HG03378 (cell line): ENCODE measurements around the gene OCA2.

Source experiments
- ATAC-seq: cut with Tn5 transposase; IDR thresholded peaks from one replicate; pipeline ENCODE4 v1.9.1; 2021; ENCODE audit warnings: mild to moderate bottlenecking, moderate library complexity; ENCODE audit not compliant: unreplicated experiment

Gene OCA2

DNA sequence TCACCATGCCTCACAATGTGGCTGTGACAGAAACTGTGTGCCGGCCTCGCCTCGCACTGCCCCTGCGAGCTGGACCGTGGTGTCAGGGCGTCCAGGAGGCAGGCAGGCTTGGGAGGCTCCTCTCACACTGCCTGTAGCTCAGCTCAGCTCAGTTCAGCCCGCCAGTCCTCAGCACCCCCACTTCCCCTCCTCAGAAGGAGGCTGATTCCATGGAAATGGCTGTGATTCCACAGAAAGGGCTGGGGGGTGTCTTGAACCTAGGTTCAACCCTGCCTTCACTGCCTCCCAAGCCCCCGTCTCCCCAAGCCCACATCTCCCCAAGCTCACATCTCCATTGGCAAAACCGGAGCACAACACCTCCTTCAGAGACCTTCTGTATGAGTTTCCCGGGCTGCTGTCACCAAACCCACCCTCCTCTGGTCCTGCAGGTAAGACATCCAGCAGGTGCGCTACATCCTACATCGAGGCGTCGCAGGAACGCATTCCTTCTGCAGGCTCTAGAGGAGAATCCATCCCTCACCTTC is 94.0 kb downstream of the OCA2 start:
- no peak for ATAC-seq

DNA sequence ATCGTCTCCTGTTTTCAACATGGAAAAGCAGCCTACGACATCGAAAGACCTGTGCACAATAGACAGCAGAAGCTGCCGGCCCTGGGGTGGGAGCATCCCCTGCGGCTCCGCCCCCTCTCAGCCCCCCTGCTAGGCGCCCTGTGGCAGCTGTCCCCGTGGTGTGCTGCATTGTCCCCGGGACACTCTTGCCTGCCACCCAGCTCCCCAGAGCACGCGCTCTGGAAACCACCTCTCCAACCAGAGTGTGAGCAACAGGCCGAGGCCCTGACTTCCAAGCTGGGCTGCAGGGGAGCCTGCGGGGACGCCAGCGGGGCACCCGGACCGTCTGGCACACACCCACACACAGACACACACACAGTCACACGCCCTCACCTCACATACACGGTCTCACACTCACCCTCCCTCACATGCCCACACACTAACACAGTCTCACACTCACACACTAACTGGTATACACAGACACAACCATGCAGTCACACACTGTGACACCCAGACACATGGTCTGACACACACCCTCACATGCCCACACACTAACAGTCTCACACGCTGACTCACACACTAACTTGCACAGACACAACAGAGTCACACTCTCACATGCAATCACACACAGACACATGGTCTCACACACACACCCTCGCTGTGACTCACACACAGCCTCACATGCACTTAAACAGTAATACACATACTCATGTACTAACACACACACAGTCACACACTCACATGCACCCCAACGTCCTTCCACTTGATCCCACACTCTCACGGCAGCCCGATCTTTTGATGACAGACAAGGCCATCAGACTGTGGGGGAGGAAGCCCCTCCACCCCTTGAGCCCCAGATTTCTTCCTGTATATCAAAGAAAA is 94.7 kb downstream of the OCA2 start:
- no peak for ATAC-seq

DNA sequence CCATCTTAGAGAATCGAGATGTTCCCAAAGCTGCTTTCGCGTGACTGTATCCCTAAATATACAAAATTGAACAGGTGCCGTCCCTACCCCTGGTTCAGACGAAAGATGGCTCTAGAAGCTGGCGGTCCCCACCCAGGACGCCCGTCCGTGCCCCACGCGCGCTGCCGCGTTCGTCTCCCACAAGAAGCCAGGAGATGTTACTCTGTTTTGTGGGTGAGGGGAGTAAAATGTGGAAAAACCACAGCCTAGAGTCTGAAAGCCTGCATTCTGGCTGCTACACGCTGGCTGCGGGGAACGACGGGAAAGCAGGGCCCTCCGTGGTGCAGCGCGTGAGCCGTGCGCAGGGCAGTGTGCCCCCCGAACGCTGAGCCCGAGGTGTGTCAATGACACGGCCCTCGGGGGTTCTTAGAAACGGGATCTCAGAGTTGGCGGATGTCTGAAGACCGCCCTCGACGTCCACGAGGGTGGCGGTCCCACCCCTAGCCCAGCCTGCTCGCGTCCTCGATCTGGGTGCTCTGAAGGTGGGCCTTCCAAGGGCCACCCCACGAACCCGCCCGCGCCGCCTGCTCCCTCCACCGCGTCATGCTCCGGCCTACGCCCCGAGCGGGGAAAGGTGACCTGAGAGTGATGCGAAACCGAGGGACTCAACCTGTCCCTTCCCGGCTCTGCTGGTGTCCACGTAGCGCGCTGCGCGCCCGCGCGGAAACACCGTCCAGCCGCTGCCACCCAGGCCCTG is 95.6 kb downstream of the OCA2 start:
- no peak for ATAC-seq

DNA sequence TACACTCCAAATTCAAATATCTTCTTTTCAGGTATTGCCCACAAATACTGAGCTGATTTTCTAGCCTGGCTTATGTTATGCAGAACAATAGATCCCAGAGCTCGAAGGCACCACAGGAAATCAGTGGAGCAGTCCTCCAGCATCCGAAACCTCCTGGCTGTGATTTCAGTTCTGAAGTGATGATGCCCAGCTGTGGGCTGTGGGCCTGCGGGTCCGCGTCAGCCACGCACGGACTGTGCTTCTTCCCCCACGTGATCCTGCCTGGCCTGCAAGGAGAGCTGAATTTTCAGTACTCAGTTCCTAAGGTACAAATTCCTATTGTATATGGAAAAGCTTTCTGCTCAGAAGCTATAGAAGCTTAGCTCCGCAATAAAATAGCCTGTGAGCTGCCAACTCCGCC is 96.2 kb downstream of the OCA2 start:
- no peak for ATAC-seq

DNA sequence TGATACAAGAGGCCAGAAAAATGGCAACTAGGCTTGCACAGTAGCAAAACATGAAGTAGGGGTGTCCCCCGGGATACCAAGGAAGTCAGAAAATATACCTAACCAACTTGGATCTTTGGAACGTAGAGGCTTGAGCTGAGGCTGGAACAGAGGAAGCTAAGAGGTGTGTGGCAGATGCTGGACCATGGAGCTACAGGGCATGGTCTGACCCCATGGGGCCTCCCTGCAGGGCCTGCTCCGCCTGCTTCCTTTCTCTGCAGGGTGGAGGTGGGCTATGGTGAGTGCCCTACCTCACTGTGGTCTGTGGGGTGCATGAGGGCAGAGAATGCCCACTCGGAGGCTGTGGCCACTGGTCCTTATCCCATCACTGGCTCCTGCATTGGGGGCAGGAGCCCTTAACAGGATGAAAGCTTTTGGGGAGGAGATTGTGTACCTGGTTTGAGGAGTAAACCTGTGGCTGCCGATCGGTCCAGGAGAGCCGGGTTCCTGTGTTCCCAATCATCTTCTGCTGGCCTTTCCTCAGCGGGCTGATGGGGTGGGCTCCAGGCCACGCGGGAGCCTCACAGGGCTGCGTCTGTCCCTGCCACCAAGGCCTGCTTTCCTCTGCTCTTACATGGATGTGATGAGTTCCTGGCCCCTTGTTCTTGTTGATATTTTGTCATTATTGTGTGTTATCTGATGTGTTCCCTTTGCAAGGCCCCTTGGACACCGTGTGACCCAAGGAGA is 96.8 kb downstream of the OCA2 start:
- ATAC-seq = no peak

DNA sequence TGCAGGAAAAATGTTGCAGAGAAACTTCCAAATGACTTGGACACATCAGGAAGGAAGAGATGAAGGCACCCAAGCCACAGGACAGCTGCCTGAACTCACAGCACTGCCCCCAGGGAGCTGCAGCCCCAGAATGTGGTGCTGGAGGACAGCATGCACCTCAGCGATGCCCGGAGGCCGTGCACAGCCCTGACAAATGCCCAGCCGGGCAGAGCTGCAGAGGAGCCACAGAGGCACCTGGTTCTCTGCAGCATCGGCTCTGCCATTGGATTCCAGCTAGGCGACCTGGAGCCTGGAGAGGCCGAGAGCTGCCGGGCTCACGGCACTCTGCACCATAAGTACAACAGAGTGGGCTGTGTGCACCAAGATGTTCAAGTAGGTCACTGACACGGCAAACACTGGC is 97.5 kb downstream of the OCA2 start:
- no peak for ATAC-seq

DNA sequence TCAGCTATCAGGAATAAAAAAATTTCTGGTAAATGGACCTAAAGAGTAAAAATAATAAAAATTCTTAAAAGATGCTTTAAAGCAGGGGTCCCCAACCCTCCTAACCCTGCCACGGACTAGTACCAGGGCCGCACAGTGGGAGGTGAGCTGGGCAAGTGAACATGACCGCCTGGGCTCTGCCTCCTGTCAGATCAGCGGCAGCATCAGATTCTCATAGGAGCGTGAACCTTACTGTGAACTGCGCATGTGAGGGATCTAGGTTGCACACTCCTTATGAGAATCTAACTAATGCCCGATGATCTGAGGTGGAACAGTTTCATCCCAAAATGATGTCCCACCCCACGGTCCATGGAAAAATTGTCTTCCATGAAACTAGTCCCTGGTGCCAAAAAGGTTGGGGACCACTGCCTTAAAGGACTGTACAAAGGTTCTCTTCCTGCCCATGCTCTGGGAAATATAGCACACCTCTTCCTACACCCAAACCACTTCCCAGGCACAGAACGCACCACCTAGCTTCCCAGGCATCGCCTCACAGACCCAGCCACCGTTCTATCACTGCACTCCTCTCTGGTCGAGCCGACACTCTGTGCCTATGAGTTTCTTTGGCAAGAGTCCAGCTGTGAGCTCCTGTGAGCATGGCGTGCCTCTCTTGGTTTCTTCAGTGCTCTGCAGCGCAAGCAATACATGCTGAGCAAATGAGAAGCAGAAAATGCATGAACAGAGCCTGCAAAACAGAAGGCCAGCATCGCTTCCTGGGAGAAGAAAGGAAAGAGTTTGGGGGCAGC is 104.9 kb downstream of the OCA2 start:
- ATAC-seq = no peak

DNA sequence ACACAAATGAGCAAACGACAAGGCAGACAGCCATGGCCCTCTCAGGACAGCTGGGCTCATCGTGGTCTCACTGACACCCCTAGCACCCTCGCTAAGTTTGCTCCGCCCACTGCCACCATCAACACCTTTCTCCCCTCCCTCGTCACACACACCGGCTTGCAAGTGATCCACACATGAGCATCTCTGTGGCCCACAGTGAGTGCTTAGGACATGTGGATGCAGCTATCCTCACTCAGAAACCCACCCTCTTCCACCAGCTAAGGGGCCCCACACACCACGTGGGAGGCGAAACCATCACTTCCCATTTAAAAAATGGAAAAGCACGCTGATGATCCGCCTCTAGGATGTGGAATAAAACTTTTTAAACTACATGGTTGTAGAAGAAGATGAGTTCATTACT is 105.6 kb downstream of the OCA2 start:
- no peak for ATAC-seq

DNA sequence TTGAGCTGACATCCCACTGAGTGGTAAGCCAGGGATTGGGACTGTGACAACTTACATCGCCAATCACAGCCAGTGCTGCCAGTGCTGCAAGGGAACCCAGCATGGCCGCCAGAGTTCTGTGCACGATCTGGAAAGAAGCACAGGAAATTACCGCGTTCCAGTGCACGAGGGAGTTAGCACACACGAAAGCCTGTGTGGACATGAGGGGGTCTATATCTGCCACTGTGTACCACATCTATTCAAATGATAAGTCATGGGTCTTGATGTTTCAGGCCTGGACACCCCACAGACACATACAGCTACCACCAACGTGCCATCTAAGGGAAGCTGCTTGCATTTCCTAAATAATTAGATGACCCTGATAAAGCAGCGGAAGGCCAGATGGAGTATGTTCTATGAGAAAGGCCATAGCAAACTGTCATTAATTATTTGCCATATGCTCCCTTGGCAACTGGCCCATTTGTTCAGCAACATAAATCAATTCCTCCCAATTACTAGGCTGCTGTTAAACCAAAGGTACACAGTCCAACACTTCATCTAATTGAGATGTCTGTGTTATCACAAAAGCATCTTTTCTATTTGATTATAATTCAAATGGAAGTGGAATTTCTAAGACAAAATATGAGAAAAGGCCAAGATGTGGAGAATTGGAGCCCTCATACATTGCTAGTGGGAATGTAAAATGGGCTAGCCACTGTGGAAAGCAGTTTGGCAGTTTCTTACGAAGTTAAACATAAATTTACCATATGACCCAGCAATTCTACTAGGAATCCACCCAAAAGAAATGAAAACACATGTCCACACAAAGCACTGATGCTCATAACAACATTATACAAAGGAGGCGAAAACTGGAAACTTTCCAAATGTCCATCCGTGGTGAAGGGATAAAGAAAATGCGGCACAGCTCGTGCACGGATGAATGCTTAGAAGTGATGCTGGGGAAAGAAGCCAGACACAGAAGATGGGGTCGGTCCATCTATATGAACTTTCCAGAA is 108.3 kb downstream of the OCA2 start:
- ATAC-seq = no peak

DNA sequence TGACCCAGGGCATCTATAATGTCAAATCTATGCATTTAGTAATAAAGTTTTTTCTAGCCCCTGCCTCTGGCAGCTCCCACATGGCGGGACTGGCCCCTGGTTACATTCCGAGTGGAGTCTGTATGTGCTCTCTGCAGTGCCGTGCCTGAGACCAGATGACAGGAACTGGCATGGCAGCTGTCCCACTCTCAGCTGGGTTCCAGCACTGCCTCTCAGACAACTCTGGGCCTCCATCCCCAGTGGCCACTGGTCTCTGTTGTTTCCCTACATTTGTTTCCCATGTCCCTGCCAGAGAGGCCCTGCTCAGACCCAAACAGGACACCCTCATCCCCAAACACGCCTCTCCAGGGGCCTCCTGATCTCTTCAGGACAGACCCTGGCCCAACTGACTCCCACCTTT is 109.3 kb downstream of the OCA2 start:
- ATAC-seq = no peak

DNA sequence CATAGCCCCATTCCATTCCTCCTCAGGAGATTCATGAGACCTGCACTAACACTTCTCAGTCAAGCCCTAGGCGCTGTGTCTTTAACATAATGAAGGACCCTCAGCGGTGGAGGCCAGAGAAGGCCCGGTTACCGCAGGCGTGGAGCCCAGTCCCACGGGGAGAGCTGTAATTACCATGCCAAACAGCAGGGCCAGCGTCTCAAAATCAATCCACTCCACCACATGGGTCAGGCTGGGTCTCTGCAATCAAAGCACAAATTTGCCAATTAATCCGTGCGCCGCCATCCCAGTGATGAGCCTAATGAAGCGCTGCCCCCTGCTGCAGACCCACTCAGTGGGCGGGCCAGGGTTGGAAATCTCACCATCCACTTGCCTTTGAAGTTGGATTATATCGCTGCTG is 109.7 kb downstream of the OCA2 start:
- ATAC-seq = no peak

DNA sequence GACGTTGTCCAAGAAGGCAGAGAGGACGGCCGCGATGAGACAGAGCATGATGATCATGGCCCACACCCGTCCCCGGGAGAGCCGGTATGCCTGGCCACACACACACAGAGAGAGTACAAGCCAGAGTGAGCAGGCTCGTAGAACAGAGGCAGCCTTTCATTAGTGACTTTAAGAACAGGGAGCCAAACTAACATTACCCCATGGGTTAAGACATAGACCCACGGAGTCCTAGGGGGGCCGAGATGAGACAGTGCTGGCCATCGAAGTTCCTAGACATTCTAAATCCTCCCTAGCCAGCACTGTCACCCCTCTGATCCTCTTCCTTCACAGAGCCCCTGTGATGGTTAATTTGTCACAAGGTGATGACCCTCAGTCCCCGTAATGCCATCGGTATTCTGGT is 114.0 kb downstream of the OCA2 start:
- no peak for ATAC-seq

DNA sequence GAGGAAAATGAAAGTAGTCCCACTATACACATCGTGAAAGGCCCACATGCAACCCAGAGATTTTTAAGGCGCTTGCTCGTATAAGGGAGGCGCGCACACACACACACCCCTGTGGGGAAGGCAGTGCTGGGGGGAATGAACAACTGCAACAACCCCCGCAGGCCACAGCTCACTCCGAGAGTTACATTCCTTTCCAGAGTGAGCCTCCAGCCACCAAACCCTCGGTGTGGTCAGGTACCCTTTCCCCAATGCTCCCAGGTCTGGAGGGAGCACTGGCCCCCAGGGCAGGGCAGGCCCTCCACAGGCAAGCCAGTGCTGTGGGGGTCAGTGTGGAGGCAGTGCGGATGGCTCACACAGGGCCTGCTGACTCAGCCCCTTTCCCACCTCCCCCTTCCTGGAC is 115.6 kb downstream of the OCA2 start:
- ATAC-seq = no peak

DNA sequence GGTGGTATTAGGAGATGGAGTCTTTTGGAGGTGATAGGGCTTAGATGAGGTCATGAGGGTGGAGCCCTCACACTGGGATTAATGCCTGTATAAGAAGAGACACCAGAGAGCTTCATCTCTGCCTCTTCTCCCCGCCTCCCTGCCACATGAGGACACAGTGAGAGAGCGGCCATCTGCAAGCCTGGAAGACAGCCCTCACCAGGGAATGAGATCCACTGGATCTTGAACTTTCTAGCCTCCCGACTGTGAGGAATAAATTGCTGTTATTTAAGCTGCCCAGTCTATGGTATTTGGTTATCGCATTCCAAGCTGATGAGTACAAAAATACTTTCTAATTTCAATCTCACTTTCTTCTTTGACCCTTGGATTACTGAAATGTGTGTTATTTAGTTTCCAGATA is 121.4 kb downstream of the OCA2 start:
- no peak for ATAC-seq

DNA sequence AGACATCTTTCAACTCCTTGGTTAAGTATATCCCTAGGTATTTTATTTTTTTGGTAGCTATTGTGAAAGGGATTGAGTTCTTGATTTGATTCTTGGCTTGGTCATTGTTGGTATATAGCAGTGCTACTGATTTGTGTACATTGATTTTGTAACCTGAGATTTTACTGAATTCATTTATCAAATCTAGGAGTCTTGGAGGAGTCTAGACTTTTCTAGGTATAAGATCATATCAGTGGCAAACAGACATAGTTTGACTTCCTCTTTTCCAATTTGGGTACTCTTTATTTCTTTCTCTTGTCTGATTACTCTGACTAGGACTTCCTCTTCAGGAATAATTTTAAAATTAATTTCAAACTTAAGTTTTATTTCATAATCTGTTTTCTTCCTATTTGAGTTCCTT is 125.2 kb downstream of the OCA2 start:
- ATAC-seq = no peak

DNA sequence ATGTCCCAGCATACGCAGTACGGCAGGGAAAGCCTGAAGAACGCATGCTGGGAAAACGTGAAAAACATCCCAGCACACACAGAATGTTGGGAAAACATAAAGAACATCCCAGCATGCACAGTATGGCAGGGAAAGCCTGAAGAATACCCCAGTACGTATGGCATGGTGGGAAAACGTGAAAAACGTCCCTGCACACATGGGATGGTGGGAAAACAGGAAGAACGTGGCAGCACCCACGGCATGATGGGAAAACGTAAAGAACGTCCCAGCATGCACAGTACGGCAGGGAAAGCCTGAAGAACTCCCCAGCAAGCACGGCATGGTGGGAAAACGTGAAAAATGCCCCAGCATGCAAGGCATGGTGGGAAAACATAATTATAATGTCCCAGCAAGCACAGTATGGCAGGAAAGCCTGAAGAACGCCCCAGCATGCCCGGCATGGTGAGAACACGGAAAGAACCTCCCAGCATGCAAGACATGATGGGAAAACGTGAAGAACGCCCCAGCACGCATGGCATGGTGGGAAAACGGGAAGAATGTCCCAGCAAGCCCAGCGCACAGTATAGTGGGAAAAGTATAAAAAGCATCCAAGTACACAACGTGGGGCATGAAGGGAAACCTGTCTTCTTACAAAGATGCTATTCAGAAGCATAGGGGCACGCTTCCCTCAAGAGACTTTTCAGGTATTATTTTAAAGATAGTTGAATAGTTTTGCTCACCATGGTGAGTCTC is 128.3 kb downstream of the OCA2 start:
- no peak for ATAC-seq

DNA sequence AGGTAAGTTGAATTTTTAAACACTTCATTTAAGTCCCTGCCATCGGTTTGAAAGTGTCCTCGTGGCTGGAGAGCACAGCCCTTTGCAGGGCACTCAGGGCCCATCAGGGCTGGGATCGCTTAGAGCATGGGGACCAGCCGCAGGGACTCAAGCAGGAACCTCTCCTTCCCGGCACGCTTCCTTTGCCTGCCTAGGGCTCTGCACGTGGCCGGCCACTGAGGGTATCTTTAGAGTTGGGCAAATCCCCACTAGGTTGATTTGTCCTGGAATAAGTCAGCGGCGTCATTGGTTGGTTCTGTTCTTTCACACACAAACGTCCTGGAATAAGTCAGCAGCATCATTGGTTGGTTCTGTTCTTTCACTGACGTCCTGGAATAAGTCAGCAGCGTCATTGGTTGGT is 131.6 kb downstream of the OCA2 start:
- no peak for ATAC-seq

DNA sequence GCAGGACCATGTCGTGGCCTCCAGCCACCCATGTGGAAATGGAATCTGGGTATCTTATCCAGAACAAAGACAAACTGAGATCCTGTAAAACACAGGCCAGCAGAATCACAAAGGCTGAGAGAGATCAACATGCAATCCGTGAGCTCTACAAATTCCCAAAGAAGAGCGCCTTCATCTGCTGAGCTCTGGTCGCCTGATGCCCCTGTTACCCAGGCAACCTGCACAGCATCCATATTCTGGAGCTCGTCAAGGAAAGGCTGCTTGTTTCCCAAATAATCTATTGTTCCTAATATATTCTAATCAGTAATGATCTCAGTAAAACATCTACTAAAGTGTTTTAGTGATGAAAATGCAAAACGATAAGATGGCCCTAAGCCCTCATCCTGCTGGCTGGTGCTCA is 133.6 kb downstream of the OCA2 start:
- ATAC-seq = no peak

DNA sequence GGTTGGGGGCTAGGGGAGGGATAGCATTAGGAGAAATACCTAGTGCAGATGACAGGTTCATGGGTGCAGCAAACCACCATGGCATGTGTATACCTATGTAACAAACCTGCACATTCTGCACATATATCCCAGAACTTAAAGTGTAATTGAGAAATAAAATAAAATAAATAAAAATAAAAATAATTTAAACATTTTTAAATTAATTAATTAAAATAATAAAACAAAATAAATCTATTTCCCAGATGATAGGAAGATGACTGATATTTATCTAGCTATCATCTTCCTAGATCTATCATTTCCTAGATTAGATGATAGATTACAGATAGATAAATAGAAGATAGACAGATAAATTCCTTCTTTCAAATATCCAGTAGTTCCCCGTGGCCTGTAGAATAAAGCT is 137.3 kb downstream of the OCA2 start:
- ATAC-seq = no peak
